ENCODE data around the gene SLC26A2. TPM values are rescaled to one million over a fixed set of nuclear protein-coding genes. Genes with fewer than 3 reads are reported as not detected.

The SLC26A2 gene
- total and polyA plus RNA-seq, 2 donors (not counting 1 experiment from before 2014, with no cell fraction given) = 2.1 to 13.2 TPM

- Mint-ChIP-seq H3K4me1 (no peaks in the 10 kb centered on the region), H3K4me3 (no peak overlapping the region), H3K27me3 (peaks cover 26% of the 10 kb centered on the region), H3K9me3 (ENCODE audit: insufficient read depth) (no peaks in the 10 kb centered on the region), H3K27ac (no peak overlapping the region)
- Histone ChIP-seq H3K4me2 (replicated peaks; ENCODE audit: low read depth, low read length, poor library complexity, severe bottlenecking) (no peak overlapping the region), H3K9ac (ENCODE audit: low read length) (no peak overlapping the region), H2AFZ (ENCODE audit: insufficient read depth, low read depth, low read length, poor library complexity, severe bottlenecking) (no peak overlapping the region), H3K79me2 (ENCODE audit: control insufficient read depth, insufficient read depth, low read length) (no peaks in the 10 kb centered on the region), H3K4me3 (ENCODE audit: control extremely low read depth in 1 of 5, extremely low read depth in 1 of 5, insufficient read depth in 1 of 5, low read depth in 2 of 5, low read length in 4 of 5) (no peak overlapping the region), H3K36me3 (replicated peaks in 1 of 2; ENCODE audit: control extremely low read depth in 1 of 2, control insufficient read depth in 1 of 2, extremely low read depth in 1 of 2, insufficient read depth in 2 of 2, low read length in 1 of 2) (no peaks in the 10 kb centered on the region), H3K4me1 (ENCODE audit: control insufficient read depth in 2 of 2, insufficient read depth in 2 of 2, low read length in 2 of 2) (no peaks in the 10 kb centered on the region), H4K20me1 (ENCODE audit: control insufficient read depth, insufficient read depth, low read length, poor library complexity, severe bottlenecking) (no peaks in the 10 kb centered on the region), H3K9me3 (ENCODE audit: control extremely low read depth in 1 of 3, control insufficient read depth in 2 of 3, insufficient read depth in 1 of 3, low read length in 2 of 3) (no peaks in the 10 kb centered on the region), H3K27ac (ENCODE audit: low read length in 2 of 2) (no peak overlapping the region), H3K27me3 (replicated peaks in 1 of 4; ENCODE audit: control extremely low read depth in 1 of 4, control insufficient read depth in 3 of 4, insufficient read depth in 4 of 4, low read length in 3 of 4) (peaks cover 0 to 5% (median 0%) of the 10 kb centered on the region in 4 experiments)
- TF ChIP-seq EZH2 (IDR thresholded peaks at IDR 0.05; ENCODE audit: borderline replicate concordance, insufficient read depth, low read depth, low read length, poor library complexity, severe bottlenecking) = no peak
- TF ChIP-seq CTCF (IDR thresholded peaks at IDR 0.05) = no peak
- WGBS (ENCODE audit: insufficient coverage) = no CpG with 5 or more reads among the region's 8 CpGs
- ATAC-seq (ENCODE audit: low read depth) = no peak
- intact Hi-C loops (cut with micrococcal nuclease) = no loop called here
- POLR2A ChIA-PET = no interaction called here
- CTCF ChIA-PET = interaction anchor here (2.7 kb wide), 1 partner anchor 55 kb away, joined by 6 read pairs; no protein-coding TSS in a partner anchor
- DNase-seq = no peak
These were observed 25.1 kb upstream of the SLC26A2 start for GRCh38 chr5:149935431-149935901.

GRCh38 chr5:149936044-149936699 lies 24.4 kb upstream of the SLC26A2 start:
- Histone ChIP-seq H3K36me3 (replicated peaks in 1 of 2; ENCODE audit: control extremely low read depth in 1 of 2, control insufficient read depth in 1 of 2, extremely low read depth in 1 of 2, insufficient read depth in 2 of 2, low read length in 1 of 2) (no peaks in the 10 kb centered on the region), H3K4me2 (replicated peaks; ENCODE audit: low read depth, low read length, poor library complexity, severe bottlenecking) (no peak overlapping the region), H3K79me2 (ENCODE audit: control insufficient read depth, insufficient read depth, low read length) (no peaks in the 10 kb centered on the region), H3K9ac (ENCODE audit: low read length) (no peak overlapping the region), H4K20me1 (ENCODE audit: control insufficient read depth, insufficient read depth, low read length, poor library complexity, severe bottlenecking) (no peaks in the 10 kb centered on the region), H2AFZ (ENCODE audit: insufficient read depth, low read depth, low read length, poor library complexity, severe bottlenecking) (no peak overlapping the region), H3K27me3 (replicated peaks in 1 of 4; ENCODE audit: control extremely low read depth in 1 of 4, control insufficient read depth in 3 of 4, insufficient read depth in 4 of 4, low read length in 3 of 4) (peaks cover 0 to 5% (median 0%) of the 10 kb centered on the region in 4 experiments), H3K9me3 (ENCODE audit: control extremely low read depth in 1 of 3, control insufficient read depth in 2 of 3, insufficient read depth in 1 of 3, low read length in 2 of 3) (no peaks in the 10 kb centered on the region), H3K4me3 (ENCODE audit: control extremely low read depth in 1 of 5, extremely low read depth in 1 of 5, insufficient read depth in 1 of 5, low read depth in 2 of 5, low read length in 4 of 5) (no peak overlapping the region), H3K27ac (ENCODE audit: low read length in 2 of 2) (no peak overlapping the region), H3K4me1 (ENCODE audit: control insufficient read depth in 2 of 2, insufficient read depth in 2 of 2, low read length in 2 of 2) (no peaks in the 10 kb centered on the region)
- ATAC-seq (ENCODE audit: low read depth) = no peak
- DNase-seq = no peak
- H3K27ac Mint-ChIP-seq = no peak overlapping the region
- WGBS (ENCODE audit: insufficient coverage) = 88% methylated on average over 1 of the region's 1 CpG
- peaks cover 21% of the 10 kb centered on the region for H3K27me3 Mint-ChIP-seq
- no peak overlapping the region for H3K4me3 Mint-ChIP-seq
- CTCF ChIA-PET = interaction anchor here (2.7 kb wide), 1 partner anchor 54 kb away, joined by 6 read pairs; no protein-coding TSS in a partner anchor
- no peaks in the 10 kb centered on the region for H3K9me3 Mint-ChIP-seq (ENCODE audit: insufficient read depth)
- POLR2A ChIA-PET = no interaction called here
- H3K4me1 Mint-ChIP-seq = no peaks in the 10 kb centered on the region
- no peak for TF ChIP-seq CTCF (IDR thresholded peaks at IDR 0.05)
- no peak for TF ChIP-seq EZH2 (IDR thresholded peaks at IDR 0.05; ENCODE audit: borderline replicate concordance, insufficient read depth, low read depth, low read length, poor library complexity, severe bottlenecking)
- intact Hi-C loops (cut with micrococcal nuclease) = no loop called here

All from B cell (primary cell).